GM19328 (cell line): ENCODE measurements around the gene MAST4.

Experiments
- ATAC-seq: cut with Tn5 transposase; IDR thresholded peaks from one replicate; pipeline ENCODE4 v1.9.1; 2021; ENCODE audit warnings: mild to moderate bottlenecking, moderate library complexity; ENCODE audit not compliant: unreplicated experiment

MAST4 gene

DNA sequence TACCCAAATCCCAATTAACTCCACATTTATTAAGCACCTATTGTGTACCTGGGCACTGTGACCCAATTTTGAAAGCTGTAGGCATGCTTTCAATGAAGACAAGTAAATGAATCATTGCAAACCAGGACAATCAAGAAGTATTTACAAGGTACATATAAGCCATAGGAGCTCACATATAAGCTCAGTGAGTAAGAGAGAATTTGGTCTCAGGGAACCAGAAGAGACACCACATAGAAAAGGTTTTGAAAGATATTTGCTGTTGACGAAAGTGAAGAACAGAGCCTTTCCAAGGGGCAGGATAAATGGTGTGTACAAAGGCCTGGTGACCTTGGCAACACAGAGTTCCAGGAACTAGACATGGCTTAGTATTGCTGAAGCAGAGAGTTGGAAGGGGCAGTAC, 412.8 kb downstream of the MAST4 start:
- ATAC-seq: no peak

DNA sequence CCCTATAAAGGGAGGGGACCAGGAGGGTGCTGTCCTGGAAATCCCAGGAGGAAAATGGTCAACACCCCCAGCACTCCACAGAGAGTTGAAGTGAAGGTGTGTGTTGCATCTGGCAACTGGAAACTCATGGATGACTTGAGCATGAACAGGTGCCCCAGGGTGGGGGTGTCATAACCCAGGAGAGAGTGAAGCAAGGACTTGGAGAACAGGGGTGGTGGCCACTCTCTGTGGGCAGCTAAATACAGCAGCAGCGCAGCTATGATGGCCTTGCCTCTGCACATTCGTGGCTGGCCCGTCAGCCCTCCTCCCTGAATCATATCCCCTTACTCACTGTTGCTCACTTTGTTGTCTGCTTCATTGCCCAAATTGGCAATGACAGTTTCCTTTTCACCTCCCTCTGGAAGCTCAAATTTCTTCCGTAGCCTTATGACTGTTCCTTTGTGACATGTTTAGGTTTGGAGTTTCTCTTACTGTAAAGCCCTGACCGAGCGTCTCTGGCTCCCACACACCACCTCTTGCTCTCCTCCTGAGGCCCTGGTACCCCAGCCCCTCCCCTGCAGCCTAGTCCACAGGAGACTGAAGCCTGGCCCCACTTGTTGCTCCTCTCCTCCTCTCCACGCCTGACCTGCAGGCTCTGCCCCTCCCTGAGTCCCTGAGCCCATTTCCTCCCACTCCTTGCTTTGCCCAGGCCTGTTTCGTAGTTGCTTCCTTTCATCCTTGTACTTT, 414.7 kb downstream of the MAST4 start:
- no peak for ATAC-seq

DNA sequence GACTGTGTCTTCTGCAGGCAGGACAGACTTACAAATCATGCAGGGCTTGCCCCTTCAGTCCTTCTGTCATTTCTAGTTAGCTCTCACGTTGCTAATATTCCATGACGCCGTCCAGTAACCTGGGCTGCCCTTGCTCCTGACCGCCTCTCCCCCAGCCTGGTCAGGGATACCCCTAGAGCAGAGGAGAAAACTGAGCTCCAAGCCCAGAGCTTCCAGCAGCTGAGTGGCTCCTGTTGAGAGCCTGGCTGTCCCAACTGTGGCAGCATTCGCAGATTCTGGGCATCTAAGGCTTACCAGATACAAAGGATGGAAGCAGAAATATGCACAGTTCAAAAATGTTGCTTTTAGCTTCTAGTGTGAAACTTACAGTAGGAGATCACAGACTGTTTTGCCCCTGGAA, 415.2 kb downstream of the MAST4 start:
- ATAC-seq: no peak

DNA sequence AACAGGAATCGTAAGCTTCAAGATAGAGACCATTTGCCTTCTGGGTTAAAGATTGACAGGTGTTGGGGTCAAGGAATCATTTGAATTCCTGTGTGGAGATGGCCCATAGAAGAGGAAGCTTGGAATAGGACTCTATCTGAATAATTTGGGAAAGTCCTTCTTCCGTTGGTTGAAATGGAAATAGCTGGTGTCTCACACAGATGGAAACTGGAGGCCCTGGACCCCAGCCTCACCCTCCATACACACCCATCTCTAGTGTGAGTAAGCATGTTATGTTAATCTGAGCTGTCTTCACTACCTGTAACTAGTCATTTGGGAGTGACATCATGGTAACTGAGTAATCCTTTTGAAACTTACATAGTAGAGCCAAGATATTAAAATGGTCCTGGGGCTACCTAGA, 416.0 kb downstream of the MAST4 start:
- ATAC-seq: no peak

DNA sequence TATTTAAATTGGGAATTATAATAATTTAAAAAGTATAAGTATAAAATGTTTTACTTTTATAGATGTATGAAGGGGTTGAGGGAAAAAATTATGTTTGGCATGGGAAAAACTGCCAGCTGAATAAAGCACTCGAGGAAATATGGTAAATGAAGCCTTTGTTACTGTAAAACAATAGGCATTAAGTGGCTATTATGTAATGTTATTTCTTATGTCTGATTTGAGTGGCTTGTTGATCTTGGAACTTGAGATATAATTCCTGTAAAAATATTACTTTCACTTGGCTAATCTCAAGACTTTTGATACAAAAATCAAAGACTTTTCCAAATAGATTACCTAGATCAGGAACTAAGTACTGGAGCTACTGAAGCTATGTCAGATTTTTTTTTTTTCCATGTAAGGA, 417.5 kb downstream of the MAST4 start:
- ATAC-seq: no peak

DNA sequence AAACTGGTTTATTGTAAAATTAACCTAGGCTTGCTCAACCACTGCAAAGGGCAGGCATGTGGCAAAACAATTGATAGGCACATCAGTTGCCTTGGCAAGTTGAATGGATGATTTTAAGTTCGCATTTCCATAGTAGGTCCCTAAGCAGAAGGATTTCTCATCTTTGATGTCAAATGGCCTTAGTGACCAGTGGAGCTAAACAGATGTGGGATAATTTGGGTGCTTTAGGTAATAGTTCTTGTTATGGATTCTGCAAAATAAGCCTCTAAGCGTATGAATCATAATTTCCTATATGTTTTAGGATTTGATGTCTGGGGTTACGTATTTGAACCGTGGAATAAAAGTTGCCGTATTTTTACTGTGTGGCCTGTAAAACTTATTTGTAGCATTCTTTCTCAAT, 418.0 kb downstream of the MAST4 start:
- ATAC-seq: no peak

DNA sequence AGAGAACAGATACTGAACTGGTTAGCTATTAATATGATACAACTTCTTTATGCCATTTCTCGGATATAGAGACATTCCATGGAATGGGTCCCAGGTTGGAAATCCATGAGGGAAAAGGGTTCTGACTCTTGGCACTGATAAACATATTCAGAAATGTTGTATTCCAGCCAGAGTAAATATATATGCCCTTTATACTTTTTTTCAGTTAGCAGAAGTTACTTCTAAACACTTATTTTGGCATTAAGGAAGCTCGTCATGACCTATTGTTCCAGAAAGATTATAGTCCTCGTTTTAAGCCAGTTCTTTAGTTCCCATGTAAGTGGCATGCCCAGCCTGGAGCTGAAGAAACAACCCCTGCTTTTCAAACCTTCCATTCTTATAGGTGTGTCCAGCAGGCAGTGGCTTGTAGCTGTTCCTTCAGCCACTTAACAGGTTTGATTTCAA, 418.8 kb downstream of the MAST4 start:
- no peak for ATAC-seq

DNA sequence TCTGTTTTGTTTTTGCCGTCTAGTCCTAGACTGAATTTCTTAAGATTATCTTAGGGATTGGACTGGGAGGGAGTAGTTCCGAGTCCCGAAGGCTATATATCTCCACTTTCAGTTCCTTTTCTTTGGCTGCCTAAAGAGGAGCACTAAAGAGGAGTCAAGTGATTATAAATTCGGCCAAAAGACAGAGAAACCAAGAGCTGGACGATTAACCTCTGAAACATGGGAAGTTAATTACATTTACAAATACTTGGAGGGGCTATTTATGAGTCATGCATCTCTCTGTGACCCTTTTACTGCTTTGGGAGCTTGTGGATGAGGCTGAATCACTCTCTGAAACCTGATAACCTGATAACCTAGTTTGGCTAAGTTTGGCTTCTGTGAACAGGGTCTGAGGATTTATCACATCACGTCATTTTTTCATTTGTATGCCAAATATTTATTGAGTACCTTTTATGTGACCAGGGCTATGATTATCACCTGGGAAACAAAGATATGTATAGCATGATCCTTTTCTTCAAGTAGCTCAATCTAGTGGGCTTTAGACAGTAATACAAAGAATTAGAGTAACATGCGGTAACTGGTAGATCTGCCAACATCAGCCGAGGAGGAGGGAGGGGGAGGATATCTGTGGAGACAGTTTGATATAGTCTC, 419.5 kb downstream of the MAST4 start:
- ATAC-seq: no peak

DNA sequence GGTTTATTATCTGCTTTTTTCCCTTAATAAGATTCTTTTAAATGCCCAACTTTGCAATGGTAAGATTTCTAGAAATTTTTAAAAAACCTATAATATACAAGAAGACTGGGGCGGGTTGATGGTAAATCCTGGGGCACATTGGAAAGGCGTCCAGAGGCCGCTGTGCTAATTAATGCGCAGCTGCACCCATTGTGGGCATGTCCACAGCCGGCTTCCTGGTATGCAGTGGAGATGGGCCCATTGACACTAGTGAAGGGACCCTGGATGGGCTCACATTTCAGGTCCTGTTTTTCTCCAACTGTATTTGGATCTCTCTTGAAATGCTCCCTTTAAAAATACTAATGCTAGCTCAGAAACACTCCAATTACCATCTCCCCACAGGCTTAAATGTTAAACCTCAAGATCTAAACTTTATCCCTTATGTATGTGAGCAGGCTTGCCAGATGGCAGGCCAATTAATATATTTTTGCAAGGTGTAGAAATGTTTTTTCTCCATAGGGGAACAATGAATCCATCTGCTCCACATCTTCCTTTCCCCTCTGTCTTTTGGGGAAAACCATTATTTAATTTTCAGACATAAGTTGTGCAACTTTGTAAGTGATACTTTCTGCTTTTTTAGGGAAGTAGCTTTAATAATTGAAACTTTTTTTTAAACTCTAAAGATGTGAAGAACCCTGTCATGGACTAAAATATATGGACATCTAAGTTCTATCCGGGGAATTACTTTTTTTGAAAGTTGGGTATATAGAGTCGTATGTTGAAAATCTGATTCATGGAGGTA, 423.1 kb downstream of the MAST4 start:
- no peak for ATAC-seq

DNA sequence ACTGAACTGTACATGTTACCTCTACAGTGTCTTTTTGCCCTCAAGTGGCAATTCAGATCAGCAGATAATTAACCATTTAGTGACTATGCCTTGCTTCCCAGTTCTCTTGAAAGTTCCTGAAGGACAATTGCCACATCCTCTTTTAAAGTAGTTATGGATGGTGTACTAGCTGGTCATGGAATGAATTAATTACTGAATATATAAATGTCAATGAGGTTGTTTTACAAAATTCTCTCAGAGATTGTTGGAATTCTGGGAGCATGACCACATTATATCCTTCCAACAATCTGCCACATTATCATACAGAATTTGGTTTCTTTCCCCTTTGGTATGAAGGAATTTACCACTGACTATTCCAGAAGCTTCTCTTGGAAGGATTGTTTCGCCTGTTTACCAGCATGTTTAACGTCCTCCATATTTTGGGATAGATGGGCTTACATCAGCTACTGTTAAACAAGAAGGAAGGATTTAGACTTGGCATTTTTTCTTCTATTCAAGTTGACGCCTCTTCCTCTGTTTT, 424.0 kb downstream of the MAST4 start:
- no peak for ATAC-seq

DNA sequence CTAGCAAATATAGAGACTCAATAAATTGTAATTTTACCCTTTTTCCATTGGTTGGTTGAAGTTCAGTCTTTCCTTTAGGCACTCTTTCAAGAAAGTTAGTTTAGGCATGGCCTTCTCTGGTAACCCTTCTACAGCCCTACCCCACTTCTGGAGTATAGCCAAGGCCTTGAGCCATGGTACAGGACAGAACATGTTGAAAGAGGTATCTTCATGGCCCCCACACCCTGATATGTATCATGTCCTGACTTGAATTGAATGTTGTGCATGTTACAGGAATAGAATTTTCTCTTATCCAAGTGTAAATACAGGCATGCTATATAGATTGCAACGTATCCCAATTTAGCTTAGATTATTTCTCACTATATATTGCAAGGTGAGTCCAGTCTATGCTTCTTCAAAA, 424.8 kb downstream of the MAST4 start:
- ATAC-seq: no peak

DNA sequence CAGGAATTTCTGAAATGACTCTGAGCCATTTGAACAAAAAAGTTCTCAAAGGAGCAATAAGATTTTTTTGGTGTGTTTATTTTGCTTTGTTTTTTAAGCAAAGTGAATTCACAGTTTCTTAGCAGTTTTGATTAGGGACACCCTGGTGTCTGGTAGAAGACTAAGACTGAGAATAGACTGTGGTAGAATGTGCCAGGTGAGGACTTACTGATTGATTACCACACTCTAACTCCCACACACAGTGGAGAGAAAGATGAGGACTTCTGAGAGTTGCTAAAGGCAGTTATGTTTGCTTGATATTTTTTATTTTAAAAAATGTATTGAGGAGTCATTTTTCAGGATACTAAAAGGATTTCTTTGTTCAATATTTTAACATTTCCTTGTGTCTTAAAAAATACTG, 425.3 kb downstream of the MAST4 start:
- no peak for ATAC-seq

DNA sequence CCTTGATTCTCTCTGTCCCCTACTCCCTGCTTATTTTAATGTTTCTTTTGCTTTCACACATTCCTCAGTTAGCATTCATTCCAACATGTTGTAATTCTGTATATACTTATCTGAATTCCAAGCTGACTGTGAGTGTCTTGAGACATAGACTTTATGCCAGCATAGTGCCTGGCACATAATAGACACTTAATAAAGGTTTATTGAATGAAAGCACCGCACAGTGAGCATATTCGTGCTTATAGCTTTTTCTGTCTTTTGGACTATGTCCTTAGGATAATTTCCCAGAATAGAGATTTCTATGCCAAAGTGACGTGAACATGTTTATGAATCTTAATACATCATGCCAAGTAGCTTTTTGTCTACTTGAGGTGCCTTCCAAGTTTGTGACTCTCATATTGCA, 425.8 kb downstream of the MAST4 start:
- ATAC-seq: no peak

DNA sequence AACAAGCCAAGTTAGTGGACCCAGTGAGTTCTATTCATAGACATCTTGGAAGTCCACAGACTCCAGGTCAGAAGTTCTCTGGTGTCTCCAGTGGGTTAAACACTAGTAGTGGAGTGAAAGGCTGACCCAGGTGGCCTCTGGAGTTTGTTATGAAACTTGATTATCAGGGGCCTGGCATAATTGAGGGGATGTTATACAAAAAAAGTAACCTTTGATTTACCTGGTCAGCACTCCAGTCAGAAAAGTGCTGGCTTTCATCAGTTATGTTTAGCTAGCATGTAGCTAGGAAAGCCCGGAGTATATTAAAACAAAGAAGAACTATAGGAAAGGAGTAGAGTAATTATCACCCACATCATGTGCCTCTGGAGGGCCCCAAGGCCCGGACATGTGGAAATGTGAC, 429.3 kb downstream of the MAST4 start:
- no peak for ATAC-seq

DNA sequence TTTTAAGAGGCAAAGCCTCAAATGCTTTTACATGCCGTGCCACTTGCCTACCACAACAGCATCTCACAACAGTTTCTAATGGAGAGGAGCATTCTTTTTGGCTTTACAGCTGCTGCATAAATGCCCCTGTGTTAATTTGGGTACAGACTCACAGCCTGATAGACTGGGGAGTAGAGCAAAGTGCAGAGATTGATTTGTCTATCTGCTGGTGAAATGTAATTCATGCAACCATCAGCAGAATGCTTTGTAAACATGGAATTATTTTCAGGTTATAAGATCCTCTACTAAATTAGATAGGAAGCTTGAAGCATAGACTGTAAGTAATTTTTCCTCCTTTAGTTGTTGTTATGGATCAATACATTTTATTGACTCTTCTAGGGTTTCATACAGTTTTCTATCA, 430.1 kb downstream of the MAST4 start:
- ATAC-seq: no peak

DNA sequence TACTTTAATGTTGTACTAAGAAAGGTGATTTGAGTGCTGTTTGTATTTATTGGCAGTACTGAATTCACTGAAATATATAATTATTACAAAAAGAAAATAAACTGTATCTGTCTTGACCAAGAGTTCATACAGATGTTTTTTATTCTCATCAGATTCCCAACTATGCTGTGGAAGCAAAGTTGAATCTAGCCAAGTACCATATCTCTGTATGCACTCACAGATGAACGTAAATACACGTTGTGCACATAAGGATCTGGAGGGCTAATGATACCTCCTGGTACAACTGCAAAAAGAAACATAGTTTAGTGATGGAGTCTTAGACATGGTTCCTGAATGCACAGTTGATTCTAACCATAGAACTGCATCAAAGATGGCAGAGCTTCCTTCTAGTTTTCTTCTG, 431.0 kb downstream of the MAST4 start:
- ATAC-seq: no peak

DNA sequence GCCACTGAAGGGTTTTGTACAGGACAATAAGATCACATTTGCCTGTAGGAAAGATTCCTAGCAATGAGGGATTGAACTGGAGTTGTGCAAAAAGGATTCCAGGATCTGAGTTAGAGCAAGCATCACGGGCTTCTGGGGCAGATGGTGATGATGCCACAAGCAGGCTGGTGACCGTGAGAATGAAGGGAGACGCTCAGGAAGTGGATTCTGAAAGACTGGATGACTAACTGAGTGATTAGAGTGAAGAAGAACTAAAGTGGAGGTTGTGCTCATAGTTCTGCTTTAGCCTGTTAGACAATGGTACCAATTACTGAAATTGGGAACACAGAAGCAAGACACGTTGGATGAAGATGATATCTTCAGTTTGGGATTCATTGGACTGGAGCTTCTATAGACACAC, 432.2 kb downstream of the MAST4 start:
- no peak for ATAC-seq

DNA sequence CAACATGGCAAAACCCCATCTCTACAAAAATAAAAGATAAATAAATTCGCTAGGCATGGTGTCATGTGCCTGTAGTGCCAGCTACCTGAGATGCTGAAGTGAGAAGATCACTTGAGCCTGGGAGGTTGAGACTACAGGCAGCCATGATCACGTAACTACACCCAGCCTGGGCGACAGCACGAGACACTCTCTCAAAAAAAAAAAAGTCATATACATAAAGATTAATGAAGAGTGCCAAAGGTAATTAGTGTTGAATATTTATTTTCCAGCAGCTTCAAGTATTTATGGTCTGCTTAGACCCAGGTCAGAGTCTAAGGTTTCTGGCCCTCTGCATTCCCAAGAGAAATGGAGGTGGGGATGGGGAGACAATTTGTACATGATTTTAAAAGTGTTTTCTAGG, 432.7 kb downstream of the MAST4 start:
- ATAC-seq: no peak

DNA sequence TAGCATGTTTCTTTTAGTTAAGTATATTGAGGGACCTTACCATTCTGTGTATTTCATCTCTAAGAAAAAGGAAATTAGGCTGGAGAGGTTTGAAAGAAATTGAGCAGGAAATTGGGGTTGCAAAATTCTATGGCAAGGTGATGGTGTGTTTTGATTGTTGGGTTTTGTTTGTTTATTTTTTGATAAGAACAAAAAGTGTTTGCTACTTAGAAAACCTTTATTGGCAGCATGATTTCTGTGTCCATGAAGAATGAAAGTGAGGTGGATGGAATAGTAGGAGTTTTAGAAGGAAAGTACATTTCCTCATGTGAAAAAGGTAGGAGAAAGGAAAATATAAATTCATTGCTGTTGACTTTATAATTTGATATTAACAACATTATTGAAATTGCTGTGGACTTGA, 433.3 kb downstream of the MAST4 start:
- no peak for ATAC-seq

DNA sequence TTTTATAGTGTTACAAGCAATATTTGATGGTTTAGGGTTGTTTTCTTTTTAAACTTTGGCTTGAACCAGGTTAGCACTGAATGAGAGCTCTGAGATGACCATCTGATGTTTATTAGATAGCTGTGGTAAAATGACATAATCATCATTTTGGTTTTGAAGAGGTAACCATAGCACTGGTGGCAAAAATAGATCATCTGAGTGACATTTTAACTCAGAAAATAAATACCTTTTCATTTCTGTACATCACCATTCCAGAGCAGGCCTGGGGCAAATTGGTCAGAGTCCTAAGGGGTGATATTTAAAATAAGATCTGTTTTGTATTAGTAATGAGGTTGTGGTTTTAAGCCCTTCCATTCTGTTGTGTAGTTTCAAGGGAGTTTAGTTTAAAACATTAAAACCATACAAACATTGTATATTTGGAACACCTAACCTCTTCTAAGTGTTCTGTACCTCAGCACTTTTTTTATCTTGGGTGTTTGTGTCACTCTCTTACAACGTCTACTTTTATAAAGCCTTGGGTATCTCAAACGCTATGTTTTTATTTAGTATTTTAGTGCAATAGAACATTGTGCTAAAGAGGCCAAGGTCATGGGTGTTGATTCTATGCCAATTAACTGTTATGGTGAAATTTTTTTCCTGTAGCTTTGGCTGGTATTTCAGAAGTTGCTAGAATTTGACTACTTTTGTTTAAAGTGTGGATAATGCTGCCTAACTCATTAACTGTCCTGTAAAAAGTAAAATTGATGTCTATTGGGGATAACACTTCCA, 434.3 kb downstream of the MAST4 start:
- no peak for ATAC-seq

DNA sequence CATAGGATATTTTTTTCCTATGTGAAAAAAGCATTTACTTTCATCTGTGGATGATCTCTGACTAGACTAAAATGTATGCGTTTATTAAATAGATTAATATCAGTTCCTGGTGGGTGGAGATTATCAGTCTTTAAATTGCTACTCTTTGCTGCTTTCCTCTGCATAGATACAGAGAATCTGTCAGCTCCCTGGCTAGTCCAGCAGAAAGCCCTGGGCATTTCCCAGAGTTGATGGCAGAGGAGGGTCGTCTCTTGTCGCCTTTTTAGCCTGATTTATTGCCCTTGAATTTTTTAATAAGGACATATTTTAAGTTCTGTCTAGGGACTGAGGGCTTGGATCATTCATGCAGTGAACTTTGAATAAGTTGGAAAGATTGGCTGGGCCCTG, 434.9 kb downstream of the MAST4 start:
- ATAC-seq: no peak
